Measurements from ENCODE around the gene RHOB.

- TF ChIP-seq POLR2AphosphoS5 (IDR thresholded peaks at IDR 0.05; ENCODE audit: low read depth, low read length) (no peak), REST (IDR thresholded peaks at IDR 0.05; ENCODE audit: insufficient read depth in 1 of 2, low read depth in 2 of 2, low read length in 1 of 2) (no peak), SIN3A (IDR thresholded peaks at IDR 0.05; ENCODE audit: borderline replicate concordance, insufficient read depth, low read depth, low read length) (no peak)
- TF ChIP-seq, protein P1, sequence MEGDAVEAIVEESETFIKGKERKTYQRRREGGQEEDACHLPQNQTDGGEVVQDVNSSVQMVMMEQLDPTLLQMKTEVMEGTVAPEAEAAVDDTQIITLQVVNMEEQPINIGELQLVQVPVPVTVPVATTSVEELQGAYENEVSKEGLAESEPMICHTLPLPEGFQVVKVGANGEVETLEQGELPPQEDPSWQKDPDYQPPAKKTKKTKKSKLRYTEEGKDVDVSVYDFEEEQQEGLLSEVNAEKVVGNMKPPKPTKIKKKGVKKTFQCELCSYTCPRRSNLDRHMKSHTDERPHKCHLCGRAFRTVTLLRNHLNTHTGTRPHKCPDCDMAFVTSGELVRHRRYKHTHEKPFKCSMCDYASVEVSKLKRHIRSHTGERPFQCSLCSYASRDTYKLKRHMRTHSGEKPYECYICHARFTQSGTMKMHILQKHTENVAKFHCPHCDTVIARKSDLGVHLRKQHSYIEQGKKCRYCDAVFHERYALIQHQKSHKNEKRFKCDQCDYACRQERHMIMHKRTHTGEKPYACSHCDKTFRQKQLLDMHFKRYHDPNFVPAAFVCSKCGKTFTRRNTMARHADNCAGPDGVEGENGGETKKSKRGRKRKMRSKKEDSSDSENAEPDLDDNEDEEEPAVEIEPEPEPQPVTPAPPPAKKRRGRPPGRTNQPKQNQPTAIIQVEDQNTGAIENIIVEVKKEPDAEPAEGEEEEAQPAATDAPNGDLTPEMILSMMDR (IDR thresholded peaks at IDR 0.05): no peak
Measured at GRCh38 chr2:20472569-20472968, 25.7 kb downstream of the RHOB start.

All from Panc1 (cell line).